ENCODE data around the gene RMDN2. TPM values are rescaled to one million over a fixed set of nuclear protein-coding genes. Genes with fewer than 3 reads are reported as not detected.

The RMDN2 gene
- total RNA-seq, 1 donor from 2014 or later = 9.0 TPM

GRCh38 chr2:37880551-37880950, 44.5 kb upstream of the RMDN2 start:
- Mint-ChIP-seq H3K27me3 (ENCODE audit: low read depth) (peaks cover 28% of the 10 kb centered on the region), H3K9me3 (no peaks in the 10 kb centered on the region), H3K4me1 (peaks cover 18% of the 10 kb centered on the region), H3K36me3 (no peaks in the 10 kb centered on the region), H3K27ac (no peak overlapping the region), H3K4me3 (no peak overlapping the region)
- no peak for TF ChIP-seq CTCF (IDR thresholded peaks at IDR 0.05; ENCODE audit: unreplicated experiment)
- no peak for DNase-seq (ENCODE audit: low spot score in 2 of 2, unreplicated experiment in 2 of 2)

- TF ChIP-seq CTCF (IDR thresholded peaks at IDR 0.05; ENCODE audit: unreplicated experiment) = no peak
- Mint-ChIP-seq H3K27ac (no peak overlapping the region), H3K9me3 (no peaks in the 10 kb centered on the region), H3K36me3 (no peaks in the 10 kb centered on the region), H3K27me3 (ENCODE audit: low read depth) (peaks cover 35% of the 10 kb centered on the region), H3K4me3 (no peak overlapping the region), H3K4me1 (peaks cover 10% of the 10 kb centered on the region)
- no peak for DNase-seq (ENCODE audit: low spot score in 2 of 2, unreplicated experiment in 2 of 2)
Observed at GRCh38 chr2:37881397-37881796, 43.7 kb upstream of the RMDN2 start.

GRCh38 chr2:37882036-37882435, 43.1 kb upstream of the RMDN2 start:
- H3K4me1 Mint-ChIP-seq = peaks cover 5% of the 10 kb centered on the region
- H3K27me3 Mint-ChIP-seq (ENCODE audit: low read depth) = peaks cover 38% of the 10 kb centered on the region
- DNase-seq (ENCODE audit: low spot score in 2 of 2, unreplicated experiment in 2 of 2) = no peak
- no peak overlapping the region for H3K4me3 Mint-ChIP-seq
- no peaks in the 10 kb centered on the region for H3K9me3 Mint-ChIP-seq
- H3K36me3 Mint-ChIP-seq = no peaks in the 10 kb centered on the region
- no peak overlapping the region for H3K27ac Mint-ChIP-seq
- TF ChIP-seq CTCF (IDR thresholded peaks at IDR 0.05; ENCODE audit: unreplicated experiment) = no peak

- Mint-ChIP-seq H3K27ac (no peak overlapping the region), H3K4me1 (no peaks in the 10 kb centered on the region), H3K27me3 (ENCODE audit: low read depth) (peaks cover 42% of the 10 kb centered on the region), H3K9me3 (no peaks in the 10 kb centered on the region), H3K36me3 (no peaks in the 10 kb centered on the region), H3K4me3 (no peak overlapping the region)
- no peak for TF ChIP-seq CTCF (IDR thresholded peaks at IDR 0.05; ENCODE audit: unreplicated experiment)
- DNase-seq (ENCODE audit: low spot score in 2 of 2, unreplicated experiment in 2 of 2) = no peak
Observed at GRCh38 chr2:37883518-37883917, 41.6 kb upstream of the RMDN2 start.

- no peaks in the 10 kb centered on the region for H3K36me3 Mint-ChIP-seq
- no peak overlapping the region for H3K4me3 Mint-ChIP-seq
- TF ChIP-seq CTCF (IDR thresholded peaks at IDR 0.05; ENCODE audit: unreplicated experiment) = no peak
- no peak for DNase-seq (ENCODE audit: low spot score in 2 of 2, unreplicated experiment in 2 of 2)
- no peaks in the 10 kb centered on the region for H3K9me3 Mint-ChIP-seq
- H3K4me1 Mint-ChIP-seq = no peaks in the 10 kb centered on the region
- no peak overlapping the region for H3K27ac Mint-ChIP-seq
- peaks cover 34% of the 10 kb centered on the region for H3K27me3 Mint-ChIP-seq (ENCODE audit: low read depth)
Observed at GRCh38 chr2:37885329-37885993, 39.6 kb upstream of the RMDN2 start.

GRCh38 chr2:37886745-37887144, 38.3 kb upstream of the RMDN2 start:
- TF ChIP-seq CTCF (IDR thresholded peaks at IDR 0.05; ENCODE audit: unreplicated experiment) = no peak
- Mint-ChIP-seq H3K27ac (no peak overlapping the region), H3K9me3 (no peaks in the 10 kb centered on the region), H3K36me3 (no peaks in the 10 kb centered on the region), H3K27me3 (ENCODE audit: low read depth) (peaks cover 25% of the 10 kb centered on the region), H3K4me1 (no peaks in the 10 kb centered on the region), H3K4me3 (no peak overlapping the region)
- DNase-seq (ENCODE audit: low spot score in 2 of 2, unreplicated experiment in 2 of 2) = no peak

Measured in mesothelial cell of epicardium (in vitro differentiated cells).